GM12801 (cell line): Measurements from ENCODE around the gene CEBPG.

Experiments used
- CTCF ChIP-seq: IDR thresholded peaks from one replicate; pipeline ENCODE4 v1.5.1; 2011; ENCODE audit warnings: control low read depth; ENCODE audit not compliant: insufficient read length; ENCODE audit errors: extremely low read depth

Gene CEBPG

GRCh38 chr19:33366897-33367296, 6.6 kb upstream of the CEBPG start:
- TF ChIP-seq CTCF = no peak

- TF ChIP-seq CTCF = no peak
Observed at GRCh38 chr19:33368074-33368864, 5.2 kb upstream of the CEBPG start.

- no peak for TF ChIP-seq CTCF
Observed at GRCh38 chr19:33370783-33371182, 2.7 kb upstream of the CEBPG start.

GRCh38 chr19:33374236-33374714, 766 bp downstream of the CEBPG start:
- TF ChIP-seq CTCF = no peak

GRCh38 chr19:33375156-33375836, 1.8 kb downstream of the CEBPG start:
- TF ChIP-seq CTCF = no peak

- no peak for TF ChIP-seq CTCF
Observed at GRCh38 chr19:33375837-33376159, 2.3 kb downstream of the CEBPG start.

GRCh38 chr19:33376423-33376822, 2.9 kb downstream of the CEBPG start:
- no peak for TF ChIP-seq CTCF
